Left lung (tissue), 10 donors: ENCODE data around the gene PPFIBP2. TPM values are rescaled to one million over a fixed set of nuclear protein-coding genes. Genes with fewer than 3 reads are reported as not detected.

ENCODE experiments used
- ATAC-seq: fragments of 200-7000 bp; cut with Tn5 transposase; one replicate; pipeline ENCODE4 v1.9.1; 2020; ENCODE audit warnings: moderate library complexity
- DNase-seq, 4 donors: peaks; one replicate each; pipeline ENCODE4 v3.0.0-alpha.2; 2013 to 2020
- H3K27ac ChIP-seq, 2 donors: fragments of 200-600 bp; sonication (generic) in 1 of 2; one replicate each; pipeline versions ENCODE4 v1.5.0 to v1.8.0; 2020 to 2021
- H3K27me3 ChIP-seq, 2 donors: fragments of 200-600 bp; sonication (generic) in 1 of 2; one replicate each; pipeline versions ENCODE4 v1.5.0 to v1.8.0; 2020 to 2021
- H3K36me3 ChIP-seq, 2 donors: fragments of 200-600 bp; sonication (generic) in 1 of 2; one replicate each; pipeline versions ENCODE4 v1.5.0 to v1.8.0; 2020 to 2021
- H3K4me1 ChIP-seq, 2 donors: fragments of 200-600 bp; one replicate each; pipeline ENCODE4 v1.8.0; 2021
- H3K4me3 ChIP-seq, 2 donors: fragments of 200-600 bp; sonication (generic) in 1 of 2; one replicate each; pipeline versions ENCODE4 v1.5.0 to v1.8.0; 2020 to 2021; ENCODE audit warnings: mild to moderate bottlenecking in 1 of 2
- H3K9me3 ChIP-seq, 2 donors: fragments of 200-600 bp; sonication (generic) in 1 of 2; one replicate each; pipeline versions ENCODE4 v1.5.0 to v1.8.0; 2020 to 2021
- intact Hi-C, 2 donors: fragments of 100-400 bp; cut with DNase I; formaldehyde crosslinking; loops; one replicate each; pipeline versions ENCODE4 v1.11.2 to v1.14.2; 2022
- polyA plus RNA-seq, 6 donors: library from polyadenylated mRNA; unstranded; fragments of 120-200 nt; gene quantifications; one replicate each; pipeline ENCODE4 v1.2.1, GENCODE V29; 2013; ENCODE audit not compliant: insufficient read length in 6 of 6
- total RNA-seq, 2 donors: library from RNA; stranded (reverse); fragmentation: NEBNext Ultra II Directional; extraction: Animal tissue kit (Norgen Biotek cat#: 25700); gene quantifications; one replicate each; pipeline ENCODE4 v1.2.1, GENCODE V29; 2021
- TF ChIP-seq, protein P1 (sequence below), 2 donors: fragments of 200-600 bp; sonication (generic) in 1 of 2; IDR thresholded peaks; one replicate each; pipeline versions ENCODE4 v1.5.0 to v1.8.0; 2021; ENCODE audit warnings: antibody characterized with exemption in 2 of 2
- donor health status: DM: no; HTN: yes; CAD: no.
- donor health status: DM: no; HTN: no; CAD: no.

PPFIBP2 gene
- total and polyA plus RNA-seq, 8 donors = 18.7 to 48.7 (median 37.3) TPM

GRCh38 chr11:7573558-7574296, 59.9 kb downstream of the PPFIBP2 start:
- intact Hi-C loops = loop anchor here in 1 of 2 donors (5.0 kb wide), 1 partner anchor 94 kb away; no protein-coding TSS in a partner anchor
- H3K36me3 ChIP-seq = no peaks in the 10 kb centered on the region
- H3K4me1 ChIP-seq = peaks cover 25 to 56% of the 10 kb centered on the region in 2 donors

GRCh38 chr11:7574491-7575130, 60.8 kb downstream of the PPFIBP2 start:
- Histone ChIP-seq H3K4me3 (no peak overlapping the region), H3K9me3 (no peaks in the 10 kb centered on the region), H3K27me3 (peaks cover 0 to 27% of the 10 kb centered on the region in 2 donors), H3K4me1 (peaks cover 25 to 65% of the 10 kb centered on the region in 2 donors), H3K36me3 (no peaks in the 10 kb centered on the region), H3K27ac (no peak overlapping the region)
- no peak for ATAC-seq
- no peak for DNase-seq
- intact Hi-C loops = loop anchor here in 1 of 2 donors (5.0 kb wide), 1 partner anchor 93 kb away; no protein-coding TSS in a partner anchor
- TF ChIP-seq, protein P1, sequence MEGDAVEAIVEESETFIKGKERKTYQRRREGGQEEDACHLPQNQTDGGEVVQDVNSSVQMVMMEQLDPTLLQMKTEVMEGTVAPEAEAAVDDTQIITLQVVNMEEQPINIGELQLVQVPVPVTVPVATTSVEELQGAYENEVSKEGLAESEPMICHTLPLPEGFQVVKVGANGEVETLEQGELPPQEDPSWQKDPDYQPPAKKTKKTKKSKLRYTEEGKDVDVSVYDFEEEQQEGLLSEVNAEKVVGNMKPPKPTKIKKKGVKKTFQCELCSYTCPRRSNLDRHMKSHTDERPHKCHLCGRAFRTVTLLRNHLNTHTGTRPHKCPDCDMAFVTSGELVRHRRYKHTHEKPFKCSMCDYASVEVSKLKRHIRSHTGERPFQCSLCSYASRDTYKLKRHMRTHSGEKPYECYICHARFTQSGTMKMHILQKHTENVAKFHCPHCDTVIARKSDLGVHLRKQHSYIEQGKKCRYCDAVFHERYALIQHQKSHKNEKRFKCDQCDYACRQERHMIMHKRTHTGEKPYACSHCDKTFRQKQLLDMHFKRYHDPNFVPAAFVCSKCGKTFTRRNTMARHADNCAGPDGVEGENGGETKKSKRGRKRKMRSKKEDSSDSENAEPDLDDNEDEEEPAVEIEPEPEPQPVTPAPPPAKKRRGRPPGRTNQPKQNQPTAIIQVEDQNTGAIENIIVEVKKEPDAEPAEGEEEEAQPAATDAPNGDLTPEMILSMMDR (IDR thresholded peaks at IDR 0.05) = no peak

More at GRCh38 chr11:7573558-7574296, 59.9 kb downstream of the PPFIBP2 start:
- Histone ChIP-seq H3K27ac (no peak overlapping the region), H3K9me3 (no peaks in the 10 kb centered on the region), H3K4me3 (no peak overlapping the region), H3K27me3 (peaks cover 0 to 20% of the 10 kb centered on the region in 2 donors)
- TF ChIP-seq, protein P1 (IDR thresholded peaks at IDR 0.05) = no peak
- ATAC-seq (no peak), DNase-seq (no peak)

GRCh38 chr11:7575841-7576725, 62.3 kb downstream of the PPFIBP2 start:
- intact Hi-C loops = no loop called here
- Histone ChIP-seq H3K27me3 (peaks cover 0 to 28% of the 10 kb centered on the region in 2 donors), H3K9me3 (no peaks in the 10 kb centered on the region), H3K4me3 (no peak overlapping the region), H3K27ac (peak overlapping the region; percentile 63 to 65), H3K36me3 (no peaks in the 10 kb centered on the region), H3K4me1 (peaks cover 25 to 76% of the 10 kb centered on the region in 2 donors)
- TF ChIP-seq, protein P1 (IDR thresholded peaks at IDR 0.05) = no peak
- DNase-seq (peak in 2 of 4 donors; percentile 53 to 65), ATAC-seq (peak; percentile 69)

- Histone ChIP-seq H3K4me3 (peak overlapping the region in 1 of 2 donors; percentile 24), H3K9me3 (no peaks in the 10 kb centered on the region), H3K4me1 (peaks cover 24 to 72% of the 10 kb centered on the region in 2 donors), H3K27ac (peak overlapping the region; percentile 63 to 65), H3K27me3 (peaks cover 0 to 28% of the 10 kb centered on the region in 2 donors), H3K36me3 (no peaks in the 10 kb centered on the region)
- peak; percentile 9 for ATAC-seq
- intact Hi-C loops = no loop called here
- peak in 1 of 4 donors; percentile 61 for DNase-seq
- TF ChIP-seq, protein P1 (IDR thresholded peaks at IDR 0.05) = no peak
Observed at GRCh38 chr11:7576726-7577290, 63.0 kb downstream of the PPFIBP2 start.
